Left lobe of liver (tissue), 2 donors: ENCODE results near the gene ZNF804A. TPM values are rescaled to one million over a fixed set of nuclear protein-coding genes. Genes with fewer than 3 reads are reported as not detected.

ENCODE experiments used
- ATAC-seq: fragments of 200-7000 bp; cut with Tn5 transposase; one replicate; pipeline ENCODE4 v1.9.1; 2020; ENCODE audit warnings: mild to moderate bottlenecking, moderate library complexity
- DNase-seq: peaks from one replicate; pipeline ENCODE4 v3.0.0-alpha.2; 2020; ENCODE audit warnings: low spot score
- total RNA-seq: library from RNA; stranded (reverse); gene quantifications from one replicate; pipeline ENCODE4 v1.2.1, GENCODE V29; 2021
- donor health status: DM: no; HTN: no; CAD: no; lungs with moderate emphysema.
- donor health status: DM: no; HTN: yes; CAD: no.

Gene ZNF804A
- total RNA-seq, 1 donor from 2014 or later: not detected

DNA sequence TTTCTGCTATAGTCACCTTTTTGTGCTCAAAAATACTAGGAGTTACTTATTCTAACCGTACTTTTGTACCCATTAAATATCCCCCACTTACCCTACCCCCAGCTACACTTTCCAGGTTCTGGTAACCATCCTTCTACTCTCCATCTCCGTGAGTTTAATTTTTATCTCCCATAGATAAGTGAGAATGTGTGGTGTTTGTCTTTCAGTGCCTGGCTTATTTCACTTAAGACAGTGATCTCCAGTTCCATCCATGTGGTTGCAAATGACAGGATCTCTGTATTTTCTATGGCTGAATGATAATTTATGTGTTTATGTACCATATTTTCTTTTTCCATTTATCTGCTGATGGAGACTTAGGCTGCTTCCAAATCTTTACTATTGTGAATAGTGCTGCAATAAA, 323.3 kb downstream of the ZNF804A start:
- ATAC-seq (no peak), DNase-seq (no peak)

- ATAC-seq (no peak), DNase-seq (no peak)
Observed at GRCh38 chr2:184923751-184924150, 325.4 kb downstream of the ZNF804A start.

- DNase-seq: no peak
- no peak for ATAC-seq
Observed at GRCh38 chr2:184927040-184927439, 328.7 kb downstream of the ZNF804A start.

DNA sequence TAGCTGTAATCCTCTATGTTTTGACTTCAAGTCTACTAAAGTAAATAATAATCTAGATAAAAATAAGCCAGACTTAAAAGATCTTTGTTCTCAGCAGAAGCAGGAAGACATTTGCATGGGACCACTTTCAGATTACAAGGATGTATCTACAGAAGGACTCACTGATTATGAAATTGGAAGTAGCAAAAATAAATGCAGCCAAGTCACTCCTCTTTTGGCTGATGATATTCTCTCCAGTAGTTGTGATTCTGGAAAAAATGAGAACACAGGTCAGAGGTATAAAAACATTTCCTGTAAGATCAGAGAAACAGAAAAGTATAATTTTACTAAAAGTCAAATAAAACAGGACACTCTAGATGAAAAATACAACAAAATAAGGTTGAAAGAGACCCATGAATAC, 338.4 kb downstream of the ZNF804A start:
- no peak for DNase-seq
- no peak for ATAC-seq

DNA sequence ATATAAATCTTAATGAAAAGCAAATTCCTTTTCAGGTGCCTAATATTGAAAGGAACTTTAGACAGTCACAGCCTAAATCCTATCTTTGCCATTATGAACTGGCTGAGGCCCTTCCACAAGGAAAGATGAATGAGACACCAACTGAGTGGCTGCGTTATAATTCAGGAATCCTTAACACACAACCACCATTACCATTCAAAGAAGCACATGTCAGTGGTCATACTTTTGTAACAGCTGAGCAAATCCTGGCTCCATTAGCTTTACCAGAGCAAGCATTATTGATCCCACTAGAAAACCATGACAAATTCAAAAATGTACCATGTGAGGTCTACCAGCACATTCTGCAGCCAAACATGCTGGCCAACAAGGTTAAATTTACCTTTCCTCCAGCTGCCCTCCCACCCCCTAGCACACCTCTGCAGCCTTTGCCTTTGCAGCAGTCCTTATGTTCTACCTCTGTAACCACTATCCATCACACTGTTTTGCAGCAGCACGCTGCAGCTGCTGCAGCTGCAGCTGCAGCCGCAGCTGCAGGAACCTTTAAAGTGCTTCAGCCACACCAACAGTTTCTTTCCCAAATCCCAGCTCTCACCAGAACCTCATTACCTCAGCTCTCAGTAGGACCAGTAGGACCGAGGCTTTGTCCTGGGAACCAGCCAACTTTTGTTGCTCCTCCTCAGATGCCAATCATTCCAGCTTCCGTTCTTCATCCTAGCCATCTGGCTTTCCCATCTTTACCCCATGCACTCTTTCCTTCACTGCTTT, 340.1 kb downstream of the ZNF804A start:
- ATAC-seq (no peak), DNase-seq (no peak)

DNA sequence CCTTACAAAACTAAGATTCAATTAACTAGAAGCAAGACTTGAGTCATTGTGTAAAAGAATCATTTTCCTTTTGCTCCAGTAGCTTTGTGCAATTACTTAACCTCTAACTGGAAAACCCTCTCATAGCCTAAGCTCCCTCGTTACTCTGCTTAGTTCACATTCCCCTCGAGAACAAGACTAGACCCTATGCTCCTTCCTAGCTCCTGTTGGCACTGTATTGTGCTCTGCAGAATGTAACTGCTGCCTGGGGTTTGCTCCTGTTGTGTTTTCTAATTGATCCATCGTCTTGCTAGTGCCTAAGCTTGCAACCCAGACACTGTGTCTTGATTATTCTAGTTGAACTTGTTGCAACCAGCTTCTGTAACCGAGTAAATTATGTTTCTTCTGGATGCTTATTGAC, 347.0 kb downstream of the ZNF804A start:
- no peak for ATAC-seq
- no peak for DNase-seq

- DNase-seq (no peak), ATAC-seq (no peak)
Observed at GRCh38 chr2:184945824-184946223, 347.5 kb downstream of the ZNF804A start.

GRCh38 chr2:184956856-184957255, 358.5 kb downstream of the ZNF804A start:
- ATAC-seq (no peak), DNase-seq (no peak)

DNA sequence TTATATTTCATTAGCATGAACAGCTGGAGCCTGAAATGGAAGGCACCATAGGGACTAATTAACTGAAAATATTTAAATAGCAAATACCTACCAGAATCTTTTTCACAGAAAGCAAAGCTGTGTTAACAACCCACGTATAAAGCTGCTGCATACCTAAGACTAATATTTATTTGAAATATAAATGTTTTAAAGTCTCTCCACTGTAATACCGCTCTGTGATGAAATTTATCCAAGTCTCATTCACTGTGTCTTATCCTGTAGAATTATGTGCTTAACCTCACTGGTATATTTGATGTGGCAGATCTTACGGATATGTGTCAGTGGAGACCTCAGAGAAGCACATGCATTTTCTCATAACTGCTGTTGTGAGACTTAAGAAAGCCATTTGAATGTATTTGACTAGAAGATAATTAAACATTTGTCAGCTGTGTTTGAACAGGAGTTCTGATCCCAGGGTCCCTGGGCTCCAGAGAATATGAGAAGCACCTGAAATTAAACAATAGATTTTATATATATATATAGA, 373.3 kb downstream of the ZNF804A start:
- DNase-seq: no peak
- no peak for ATAC-seq
